Endothelial cell of umbilical vein (primary cell): Measurements from ENCODE around the gene AGXT.

Experiments
- GATA2 ChIP-seq: IDR thresholded peaks from 2 replicates; pipeline ENCODE4 v1.7.0; 2011; ENCODE audit warnings: low read depth, mild to moderate bottlenecking, moderate library complexity, mixed read lengths, low read length; ENCODE audit not compliant: insufficient read length, insufficient read depth
- POLR2A ChIP-seq: IDR thresholded peaks from 2 replicates; pipeline ENCODE4 v1.6.1; 2012; ENCODE audit warnings: low read depth, mild to moderate bottlenecking, control low read depth, low read length
- POLR2AphosphoS5 ChIP-seq: IDR thresholded peaks from 2 replicates; pipeline ENCODE4 v1.6.1; 2012; ENCODE audit warnings: low read depth, mild to moderate bottlenecking, control low read depth, low read length, moderate library complexity; ENCODE audit not compliant: insufficient read depth
- TF ChIP-seq, protein P1 (sequence below), 2 donors: IDR thresholded peaks; 1 replicate in 1 of 2; 2 replicates in 1 of 2; pipeline ENCODE4 v1.5.1; 2011; ENCODE audit warnings: low read length in 2 of 2, mild to moderate bottlenecking in 2 of 2, moderate library complexity in 2 of 2, control low read depth in 1 of 2, inconsistent platforms in 1 of 2, low read depth in 1 of 2; ENCODE audit not compliant: insufficient read depth in 1 of 2; ENCODE audit errors: extremely low read depth in 1 of 2

DNA sequence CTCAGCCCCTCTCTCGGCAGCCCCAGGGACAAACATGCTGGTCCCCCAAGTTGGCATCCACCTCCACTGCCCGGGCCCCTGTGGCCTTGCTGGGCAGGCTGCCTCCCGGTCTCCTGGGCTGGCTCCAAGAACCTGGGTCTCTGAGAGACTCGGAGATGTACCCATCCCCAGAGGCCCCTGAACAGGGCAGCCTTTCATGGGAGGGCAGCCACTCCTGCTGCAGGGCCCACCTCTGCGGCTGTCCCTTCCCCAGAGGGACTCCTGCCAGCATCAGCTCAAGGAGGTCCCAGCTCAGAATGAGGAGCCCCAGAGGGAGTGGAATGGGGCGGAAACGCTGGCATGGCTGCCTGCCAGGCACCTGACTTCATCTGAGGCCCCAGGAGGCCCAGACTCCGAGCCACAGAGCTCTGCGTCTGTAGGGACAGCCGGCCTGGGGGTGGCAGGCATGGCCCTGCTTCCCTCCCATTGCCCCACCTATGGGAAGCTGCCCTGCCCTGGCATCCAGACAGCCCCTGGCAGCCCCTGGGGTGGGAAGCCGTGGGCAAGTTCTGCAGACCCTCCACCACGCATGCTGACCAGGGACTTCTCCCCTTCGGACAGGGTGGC is 36.7 kb downstream of the AGXT start:
- TF ChIP-seq, protein P1, sequence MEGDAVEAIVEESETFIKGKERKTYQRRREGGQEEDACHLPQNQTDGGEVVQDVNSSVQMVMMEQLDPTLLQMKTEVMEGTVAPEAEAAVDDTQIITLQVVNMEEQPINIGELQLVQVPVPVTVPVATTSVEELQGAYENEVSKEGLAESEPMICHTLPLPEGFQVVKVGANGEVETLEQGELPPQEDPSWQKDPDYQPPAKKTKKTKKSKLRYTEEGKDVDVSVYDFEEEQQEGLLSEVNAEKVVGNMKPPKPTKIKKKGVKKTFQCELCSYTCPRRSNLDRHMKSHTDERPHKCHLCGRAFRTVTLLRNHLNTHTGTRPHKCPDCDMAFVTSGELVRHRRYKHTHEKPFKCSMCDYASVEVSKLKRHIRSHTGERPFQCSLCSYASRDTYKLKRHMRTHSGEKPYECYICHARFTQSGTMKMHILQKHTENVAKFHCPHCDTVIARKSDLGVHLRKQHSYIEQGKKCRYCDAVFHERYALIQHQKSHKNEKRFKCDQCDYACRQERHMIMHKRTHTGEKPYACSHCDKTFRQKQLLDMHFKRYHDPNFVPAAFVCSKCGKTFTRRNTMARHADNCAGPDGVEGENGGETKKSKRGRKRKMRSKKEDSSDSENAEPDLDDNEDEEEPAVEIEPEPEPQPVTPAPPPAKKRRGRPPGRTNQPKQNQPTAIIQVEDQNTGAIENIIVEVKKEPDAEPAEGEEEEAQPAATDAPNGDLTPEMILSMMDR (IDR thresholded peaks at IDR 0.05; ENCODE audit: extremely low read depth in 1 of 2, insufficient read depth in 1 of 2, low read depth in 1 of 2, low read length in 2 of 2): no peak
- TF ChIP-seq GATA2 (no peak), POLR2AphosphoS5 (no peak), POLR2A (no peak)
